Smooth muscle cell (in vitro differentiated cells): Measurements from ENCODE around the gene STEAP3. TPM values are rescaled to one million over a fixed set of nuclear protein-coding genes. Genes with fewer than 3 reads are reported as not detected.

ENCODE experiments used
- DNase-seq: peaks from one replicate; lab custom pipeline; 2025; ENCODE audit not compliant: unreplicated experiment; lab: John Stamatoyannopoulos, UW
- H2AFZ ChIP-seq: fragments of 200-600 bp; sonication (generic); 2 replicates; pipeline ENCODE4 v1.6.0; 2016; ENCODE audit warnings: antibody characterized with exemption, low read depth, mild to moderate bottlenecking
- H3F3A ChIP-seq: fragments of 200-600 bp; sonication (generic); 2 replicates; pipeline ENCODE4 v1.6.0; 2017; ENCODE audit warnings: antibody characterized with exemption, low read depth
- H3K27ac ChIP-seq: fragments of 200-600 bp; sonication (generic); 2 replicates; pipeline ENCODE4 v1.5.1; 2016; ENCODE audit warnings: low read depth, mild to moderate bottlenecking
- H3K27me3 ChIP-seq: fragments of 200-600 bp; sonication (generic); 2 replicates; pipeline ENCODE4 v1.6.1; 2016; ENCODE audit warnings: low read depth, mild to moderate bottlenecking
- H3K36me3 ChIP-seq: fragments of 200-600 bp; sonication (generic); 2 replicates; pipeline ENCODE4 v1.5.1; 2016; ENCODE audit warnings: low read depth
- H3K4me1 ChIP-seq: fragments of 200-600 bp; sonication (generic); 2 replicates; pipeline ENCODE4 v1.5.1; 2016; ENCODE audit warnings: low read depth
- H3K4me2 ChIP-seq: fragments of 200-600 bp; sonication (generic); 2 replicates; pipeline ENCODE4 v1.6.0; 2016; ENCODE audit warnings: mild to moderate bottlenecking
- H3K4me3 ChIP-seq: fragments of 200-600 bp; sonication (generic); 2 replicates; pipeline ENCODE4 v1.5.1; 2016; ENCODE audit warnings: mild to moderate bottlenecking
- H3K79me2 ChIP-seq: fragments of 200-600 bp; sonication (generic); 2 replicates; pipeline ENCODE4 v1.6.0; 2016; ENCODE audit warnings: low read depth, mild to moderate bottlenecking
- H3K9ac ChIP-seq: fragments of 200-600 bp; sonication (generic); 2 replicates; pipeline ENCODE4 v1.6.0; 2016; ENCODE audit warnings: low read depth
- H3K9me3 ChIP-seq: fragments of 200-600 bp; sonication (generic); replicated peaks from 2 replicates; pipeline ENCODE4 v1.5.1; 2016; ENCODE audit warnings: low read depth
- H4K20me1 ChIP-seq: fragments of 200-600 bp; sonication (generic); 2 replicates; pipeline ENCODE4 v1.6.0; 2016; ENCODE audit warnings: low read depth
- CTCF ChIP-seq: fragments of 200-600 bp; sonication (generic); IDR thresholded peaks from 2 replicates; pipeline ENCODE4 v1.5.1; 2017; ENCODE audit warnings: borderline replicate concordance, mild to moderate bottlenecking, antibody characterized with exemption; ENCODE audit not compliant: insufficient read depth, poor library complexity, severe bottlenecking
- WGBS: methylation state at CpG from one replicate; pipeline ENCODE4 v1.1.7; 2016; ENCODE audit warnings: low lambda C conversion rate; 5-methylcytosine and 5-hydroxymethylcytosine counted together
- polyA plus RNA-seq: library from polyadenylated mRNA; unstranded; fragments of >200 nt; fragmentation: Nextera tagmentation; extraction: Ambion mirVana; gene quantifications from 2 replicates; pipeline ENCODE4 v1.2.1, GENCODE V29; 2016
- total RNA-seq: library from RNA; depleted of rRNA; stranded (reverse); fragments of >200 nt; gene quantifications from 2 replicates; pipeline ENCODE4 v1.2.3, GENCODE V29; 2014

The STEAP3 gene
- total and polyA plus RNA-seq, 2 experiments from 2014 or later = 0.87 to 2.9 TPM

- Histone ChIP-seq H3K36me3 (no peaks in the 10 kb centered on the region), H3K79me2 (no peaks in the 10 kb centered on the region), H3K4me2 (no peak overlapping the region), H3K27me3 (no peaks in the 10 kb centered on the region), H3K4me1 (peaks cover 3% of the 10 kb centered on the region), H4K20me1 (no peaks in the 10 kb centered on the region), H3K9me3 (no peaks in the 10 kb centered on the region), H2AFZ (no peak overlapping the region), H3K27ac (no peak overlapping the region), H3K4me3 (no peak overlapping the region), H3K9ac (no peak overlapping the region), H3F3A (no peaks in the 10 kb centered on the region)
- no peak for TF ChIP-seq CTCF
- DNase-seq = no peak
- WGBS = 85% methylated on average over 7 of the region's 7 CpGs
Measured at GRCh38 chr2:119233326-119234020, 9.8 kb downstream of the STEAP3 start.

- H3K4me1 ChIP-seq = peaks cover 3% of the 10 kb centered on the region
- no peaks in the 10 kb centered on the region for H3K79me2 ChIP-seq
- H3F3A ChIP-seq = no peaks in the 10 kb centered on the region
- no peak overlapping the region for H2AFZ ChIP-seq
- H3K36me3 ChIP-seq = no peaks in the 10 kb centered on the region
- TF ChIP-seq CTCF = peak; percentile 24
- WGBS = 62% methylated on average over 13 of the region's 13 CpGs
- no peak overlapping the region for H3K4me3 ChIP-seq
- H3K27me3 ChIP-seq = no peaks in the 10 kb centered on the region
- DNase-seq = no peak
- H3K27ac ChIP-seq = no peak overlapping the region
- no peak overlapping the region for H3K9ac ChIP-seq
- H3K9me3 ChIP-seq = no peaks in the 10 kb centered on the region
- H4K20me1 ChIP-seq = no peaks in the 10 kb centered on the region
- H3K4me2 ChIP-seq = no peak overlapping the region
Measured at GRCh38 chr2:119234021-119235019, 10.7 kb downstream of the STEAP3 start.

- TF ChIP-seq CTCF = no peak
- Histone ChIP-seq H3K4me2 (no peak overlapping the region), H4K20me1 (no peaks in the 10 kb centered on the region), H3K4me1 (peaks cover 11% of the 10 kb centered on the region), H3F3A (no peaks in the 10 kb centered on the region), H3K27me3 (no peaks in the 10 kb centered on the region), H3K9me3 (no peaks in the 10 kb centered on the region), H3K36me3 (no peaks in the 10 kb centered on the region), H2AFZ (no peak overlapping the region), H3K4me3 (no peak overlapping the region), H3K27ac (no peak overlapping the region), H3K79me2 (no peaks in the 10 kb centered on the region), H3K9ac (no peak overlapping the region)
- WGBS = 75% methylated on average over 1 of the region's 1 CpG
- no peak for DNase-seq
Measured at GRCh38 chr2:119236796-119237195, 13.2 kb downstream of the STEAP3 start.
